Measurements from ENCODE around the gene ZBTB33.

Gene ZBTB33

DNA sequence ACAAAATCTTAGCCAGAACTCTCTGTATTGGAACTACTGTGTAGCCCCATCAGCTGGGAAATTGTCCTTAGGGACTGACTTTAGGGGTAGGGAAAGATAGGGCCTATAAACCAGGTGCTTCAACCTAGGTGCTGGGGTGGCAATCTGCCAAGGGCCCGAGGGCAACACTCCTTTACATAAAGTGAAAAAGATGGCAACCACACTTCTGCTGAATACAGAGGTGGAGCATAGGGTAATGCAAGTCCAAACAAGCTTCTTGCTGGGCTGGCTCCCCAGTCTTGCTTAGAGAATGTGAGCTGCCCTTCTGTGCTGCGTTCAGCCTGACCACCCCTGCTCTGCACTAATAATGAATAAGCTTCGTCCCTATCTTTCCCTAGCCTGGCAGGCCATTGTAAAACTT lies 9.8 kb downstream of the ZBTB33 start:
- no peak for DNase-seq
- Histone ChIP-seq H3K27ac (no peak overlapping the region), H3K27me3 (replicated peaks) (no peaks in the 10 kb centered on the region), H3K36me3 (replicated peaks) (no peaks in the 10 kb centered on the region), H3K4me3 (ENCODE audit: low read depth, low read length) (no peak overlapping the region)
- TF ChIP-seq, protein P1, sequence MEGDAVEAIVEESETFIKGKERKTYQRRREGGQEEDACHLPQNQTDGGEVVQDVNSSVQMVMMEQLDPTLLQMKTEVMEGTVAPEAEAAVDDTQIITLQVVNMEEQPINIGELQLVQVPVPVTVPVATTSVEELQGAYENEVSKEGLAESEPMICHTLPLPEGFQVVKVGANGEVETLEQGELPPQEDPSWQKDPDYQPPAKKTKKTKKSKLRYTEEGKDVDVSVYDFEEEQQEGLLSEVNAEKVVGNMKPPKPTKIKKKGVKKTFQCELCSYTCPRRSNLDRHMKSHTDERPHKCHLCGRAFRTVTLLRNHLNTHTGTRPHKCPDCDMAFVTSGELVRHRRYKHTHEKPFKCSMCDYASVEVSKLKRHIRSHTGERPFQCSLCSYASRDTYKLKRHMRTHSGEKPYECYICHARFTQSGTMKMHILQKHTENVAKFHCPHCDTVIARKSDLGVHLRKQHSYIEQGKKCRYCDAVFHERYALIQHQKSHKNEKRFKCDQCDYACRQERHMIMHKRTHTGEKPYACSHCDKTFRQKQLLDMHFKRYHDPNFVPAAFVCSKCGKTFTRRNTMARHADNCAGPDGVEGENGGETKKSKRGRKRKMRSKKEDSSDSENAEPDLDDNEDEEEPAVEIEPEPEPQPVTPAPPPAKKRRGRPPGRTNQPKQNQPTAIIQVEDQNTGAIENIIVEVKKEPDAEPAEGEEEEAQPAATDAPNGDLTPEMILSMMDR (IDR thresholded peaks at IDR 0.05; ENCODE audit: low read depth, low read length, missing control alignments), result no peak
- in situ Hi-C loops (cut with HindIII; ENCODE audit: low pct_ligation_motif_present, low sequenced_read_pairs), result no loop called here

DNA sequence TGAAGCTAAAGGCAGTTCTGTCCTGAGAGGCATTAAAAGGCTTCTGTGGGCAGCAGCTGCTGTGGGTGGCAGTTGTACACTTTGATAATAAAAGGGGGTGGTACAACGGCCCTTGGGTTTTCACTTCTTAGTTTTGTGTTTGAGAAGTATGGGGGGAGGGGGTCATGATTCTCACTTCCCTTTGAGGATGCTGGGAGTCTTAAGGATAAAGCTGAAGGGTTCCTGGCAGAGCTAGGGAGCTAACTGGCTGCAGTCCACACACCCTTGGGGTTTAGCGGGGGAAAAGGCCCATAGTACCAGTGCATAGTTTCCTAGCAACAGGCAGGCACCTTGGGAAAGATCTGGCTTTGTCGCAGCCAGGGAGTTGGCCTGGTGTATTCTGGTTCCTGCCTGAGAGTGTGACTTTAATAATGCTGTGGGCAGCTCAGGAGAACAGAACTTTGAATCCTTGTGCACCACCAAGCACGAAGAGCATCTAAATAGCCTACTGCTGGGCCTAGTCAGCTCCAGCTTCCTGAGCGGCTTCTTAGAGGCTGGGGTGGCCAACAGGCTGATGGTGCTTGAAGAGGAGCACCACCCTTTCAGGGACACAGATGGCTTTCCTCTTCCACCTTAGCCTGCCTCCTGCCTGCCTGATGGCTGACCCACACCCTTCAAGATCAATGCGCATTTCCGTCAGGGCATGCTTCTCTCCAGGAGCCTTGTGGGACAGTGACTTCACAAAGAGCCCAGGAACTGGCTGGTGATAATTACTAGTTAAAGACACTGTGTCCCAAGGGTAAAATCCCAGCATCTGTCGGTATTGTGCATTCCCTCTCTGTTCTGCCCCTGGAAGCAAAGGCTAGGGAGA lies 12.5 kb downstream of the ZBTB33 start:
- TF ChIP-seq, protein P1 (IDR thresholded peaks at IDR 0.05; ENCODE audit: low read depth, low read length, missing control alignments), result no peak
- no peaks in the 10 kb centered on the region for H3K27me3 ChIP-seq (replicated peaks)
- H3K27ac ChIP-seq, result no peak overlapping the region
- no peak overlapping the region for H3K4me3 ChIP-seq (ENCODE audit: low read depth, low read length)
- no peak for DNase-seq
- in situ Hi-C loops (cut with HindIII; ENCODE audit: low pct_ligation_motif_present, low sequenced_read_pairs), result no loop called here
- no peaks in the 10 kb centered on the region for H3K36me3 ChIP-seq (replicated peaks)

DNA sequence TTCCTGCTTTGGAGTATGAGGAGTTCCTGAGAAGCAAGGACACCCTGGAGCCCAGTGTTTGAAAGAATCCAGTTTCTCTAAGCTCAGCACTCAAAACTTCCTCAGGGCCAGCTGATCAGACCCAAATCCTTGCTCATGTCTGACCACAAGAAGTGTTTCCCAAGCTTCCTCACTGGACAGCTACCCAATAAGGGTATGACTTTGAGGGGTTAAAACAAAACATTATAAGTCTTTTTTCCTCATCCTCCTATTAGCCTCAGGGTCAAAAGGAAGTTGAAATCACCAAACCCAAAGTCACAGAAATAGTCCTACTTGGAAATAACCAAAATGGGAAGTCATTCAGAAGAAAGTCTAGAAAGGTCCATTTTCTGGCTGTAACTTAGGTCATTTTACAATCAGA lies 13.7 kb downstream of the ZBTB33 start:
- Histone ChIP-seq H3K36me3 (replicated peaks) (no peaks in the 10 kb centered on the region), H3K27me3 (replicated peaks) (no peaks in the 10 kb centered on the region), H3K4me3 (ENCODE audit: low read depth, low read length) (no peak overlapping the region), H3K27ac (no peak overlapping the region)
- TF ChIP-seq, protein P1 (IDR thresholded peaks at IDR 0.05; ENCODE audit: low read depth, low read length, missing control alignments), result no peak
- in situ Hi-C loops (cut with HindIII; ENCODE audit: low pct_ligation_motif_present, low sequenced_read_pairs), result no loop called here
- no peak for DNase-seq

DNA sequence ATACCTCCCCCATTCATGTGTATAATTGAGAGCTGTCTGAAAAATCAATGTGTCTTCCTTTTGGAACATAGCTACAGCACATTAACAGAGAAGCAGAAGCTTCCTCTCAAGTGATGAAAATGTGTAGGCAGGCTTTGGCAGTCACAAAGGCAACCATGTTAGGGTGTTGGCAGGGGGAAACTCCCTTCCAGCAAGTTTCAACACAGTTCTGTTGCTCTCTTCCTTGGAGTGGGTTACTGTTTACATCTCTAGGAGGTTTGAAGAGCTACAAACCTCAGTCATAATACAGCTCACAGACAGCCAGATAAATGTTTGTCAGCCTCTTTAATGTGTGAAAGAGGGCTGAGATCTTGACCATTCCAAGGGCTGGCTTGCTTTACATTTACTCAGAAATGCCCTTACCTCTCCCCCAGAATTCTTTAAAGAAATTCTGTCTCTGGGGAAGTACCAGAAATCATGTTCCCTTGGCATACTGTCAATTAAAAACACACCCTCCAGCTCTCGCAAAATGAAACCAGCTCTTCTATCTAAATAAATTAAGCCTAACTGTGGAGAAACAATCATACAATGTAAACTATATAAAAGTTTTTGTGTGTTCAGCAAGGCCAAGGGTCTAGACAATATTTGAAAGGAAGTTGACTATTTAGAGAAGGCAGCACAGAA lies 18.9 kb downstream of the ZBTB33 start:
- Histone ChIP-seq H3K36me3 (replicated peaks) (no peaks in the 10 kb centered on the region), H3K27ac (no peak overlapping the region), H3K27me3 (replicated peaks) (no peaks in the 10 kb centered on the region), H3K4me3 (ENCODE audit: low read depth, low read length) (no peak overlapping the region)
- no peak for DNase-seq
- TF ChIP-seq, protein P1 (IDR thresholded peaks at IDR 0.05; ENCODE audit: low read depth, low read length, missing control alignments), result no peak
- in situ Hi-C loops (cut with HindIII; ENCODE audit: low pct_ligation_motif_present, low sequenced_read_pairs), result no loop called here

DNA sequence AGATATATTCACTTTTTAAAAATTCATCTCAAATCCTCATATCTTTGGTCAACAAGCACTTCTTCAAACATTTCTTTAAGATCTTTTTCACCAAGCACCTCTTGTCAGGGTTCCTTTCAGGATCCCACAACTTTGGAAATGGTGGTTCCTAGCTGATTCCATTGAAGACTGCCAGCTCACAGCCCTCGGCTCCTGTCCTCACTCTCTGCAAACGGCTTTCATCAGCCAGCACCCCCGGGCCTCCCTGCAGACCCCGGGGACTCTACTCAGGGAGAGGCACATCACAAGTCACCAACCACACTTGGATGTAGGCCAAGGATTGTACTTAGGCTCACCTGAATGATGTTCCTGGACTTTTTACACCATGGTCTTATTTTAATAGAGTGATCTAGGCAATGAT lies 20.0 kb downstream of the ZBTB33 start:
- in situ Hi-C loops (cut with HindIII; ENCODE audit: low pct_ligation_motif_present, low sequenced_read_pairs), result no loop called here

More for the DNA sequence above, 20.0 kb downstream of the ZBTB33 start:
- H3K36me3 ChIP-seq (replicated peaks), result no peaks in the 10 kb centered on the region
- no peaks in the 10 kb centered on the region for H3K27me3 ChIP-seq (replicated peaks)
- no peak overlapping the region for H3K27ac ChIP-seq
- TF ChIP-seq, protein P1 (IDR thresholded peaks at IDR 0.05; ENCODE audit: low read depth, low read length, missing control alignments), result no peak
- DNase-seq, result no peak
- no peak overlapping the region for H3K4me3 ChIP-seq (ENCODE audit: low read depth, low read length)
